NK-92 treated with Interleukin-12 subunit alpha and Interleukin-12 subunit beta, amount 100 ng/mL, for 24 hours (cell line): ENCODE measurements around the gene OBP2A.
"Not testable (repeated sequence)": the region's sequence is repeated elsewhere in the genome, so short reads cannot be mapped to it uniquely, and the experiment has no call there.

Experiments
- DNase-seq: peaks from one replicate; lab custom pipeline; 2025; lab: John Stamatoyannopoulos, UW

Gene OBP2A

GRCh38 chr9:135526730-135527571 is 19.0 kb upstream of the OBP2A start:
- DNase-seq, result no peak

- not testable (repeated sequence) for DNase-seq
Measured at GRCh38 chr9:135528842-135529435, 17.0 kb upstream of the OBP2A start.

GRCh38 chr9:135530146-135530545 is 15.8 kb upstream of the OBP2A start:
- no peak for DNase-seq

GRCh38 chr9:135531096-135531495 is 14.8 kb upstream of the OBP2A start:
- DNase-seq, result no peak

DNA sequence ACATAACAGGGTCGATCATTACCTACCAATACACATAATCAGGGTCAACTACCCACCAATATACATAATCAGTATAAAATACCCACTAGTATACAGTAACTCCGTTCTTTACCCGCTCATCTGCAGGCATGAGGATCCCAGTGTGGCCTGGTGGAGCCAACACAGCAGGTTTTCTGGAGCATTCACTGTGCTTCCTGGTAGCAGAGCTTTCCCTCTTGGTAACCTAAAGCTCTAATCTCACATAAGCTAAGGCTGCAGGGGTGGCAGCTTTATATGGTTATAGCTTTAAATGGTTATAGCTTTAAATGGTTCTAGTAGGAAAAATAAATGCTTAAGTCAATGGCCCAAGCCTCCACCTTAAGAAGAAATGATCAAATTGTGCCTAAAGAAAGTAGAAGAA is 12.8 kb upstream of the OBP2A start:
- no peak for DNase-seq

- no peak for DNase-seq
Measured at GRCh38 chr9:135533674-135534073, 12.3 kb upstream of the OBP2A start.

DNA sequence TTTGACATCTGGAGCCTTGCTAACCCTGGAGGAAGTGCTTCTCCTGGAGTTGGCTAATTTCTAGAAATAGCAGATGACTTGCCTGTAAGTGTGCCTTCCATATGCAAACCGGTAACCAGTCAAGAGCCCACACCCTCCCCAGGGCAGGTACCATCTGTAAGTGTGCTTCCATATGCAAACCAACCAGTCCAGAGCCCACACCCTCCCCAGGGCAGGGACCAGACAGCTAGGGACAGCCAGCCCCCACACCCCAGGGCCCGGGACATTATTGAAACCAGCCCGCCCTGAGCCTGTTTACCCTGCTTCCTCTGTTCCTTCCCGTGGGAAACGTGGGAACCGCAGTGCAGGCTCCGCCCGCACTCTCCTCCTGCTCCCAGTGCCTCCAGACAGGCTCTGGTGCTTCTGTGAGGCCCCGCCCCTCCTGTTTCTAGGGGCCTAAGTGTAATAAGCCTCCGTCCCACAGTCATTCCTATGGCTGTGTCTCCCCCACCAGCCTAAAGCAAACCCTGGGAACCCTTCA is 11.7 kb upstream of the OBP2A start:
- DNase-seq, result not testable (repeated sequence)

DNA sequence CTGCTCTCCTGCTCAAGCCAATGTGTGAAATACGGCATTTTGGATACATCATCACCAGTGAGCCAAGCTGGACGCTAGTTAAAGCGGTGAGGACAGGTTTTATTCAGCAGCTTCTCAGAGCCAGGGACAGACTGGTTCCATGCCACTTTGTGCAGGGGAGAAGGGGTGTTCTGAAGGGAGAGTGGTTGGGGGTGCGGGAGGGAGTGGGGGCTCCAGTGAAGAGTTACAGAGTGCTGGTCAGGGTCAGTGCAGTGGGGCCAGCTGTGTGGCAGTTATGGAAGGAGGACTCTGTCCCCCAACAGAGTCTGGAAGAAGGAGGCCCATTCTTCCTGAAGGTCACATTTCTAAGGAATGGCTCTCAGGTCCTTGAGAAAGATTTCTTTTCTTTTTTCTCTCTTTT is 11.1 kb upstream of the OBP2A start:
- not testable (repeated sequence) for DNase-seq

GRCh38 chr9:135535631-135536030 is 10.3 kb upstream of the OBP2A start:
- not testable (repeated sequence) for DNase-seq

- no peak for DNase-seq
Measured at GRCh38 chr9:135536216-135536615, 9.7 kb upstream of the OBP2A start.

DNA sequence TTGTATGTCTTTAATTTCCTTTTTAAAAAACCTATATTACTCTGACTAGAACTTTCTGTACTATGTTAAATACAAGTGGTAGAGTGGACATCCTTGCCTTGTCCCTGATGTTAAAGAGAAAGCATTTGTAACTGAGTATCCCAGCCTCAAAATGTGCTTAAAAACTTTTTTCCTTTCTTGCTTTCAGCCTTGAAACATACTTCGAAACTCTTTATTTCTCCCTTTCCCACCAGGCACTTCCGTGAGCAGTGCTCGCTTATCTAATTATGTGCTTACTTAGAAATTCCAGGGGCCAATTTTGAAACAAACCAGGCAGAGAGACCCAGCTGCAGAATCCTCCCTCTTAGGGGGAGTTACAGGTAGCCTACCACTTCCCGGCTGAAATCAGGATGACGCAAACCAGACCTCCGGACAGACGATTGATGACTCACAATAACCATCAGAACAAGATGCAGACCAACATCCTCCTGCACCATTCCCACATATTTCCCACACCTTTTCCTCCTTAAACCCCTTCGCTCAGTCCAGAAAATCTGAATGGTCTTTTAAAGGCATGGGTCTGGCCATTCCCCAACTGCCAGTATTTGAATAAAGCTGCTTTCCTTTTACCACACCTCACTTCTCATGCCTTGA is 2.5 kb upstream of the OBP2A start:
- not testable (repeated sequence) for DNase-seq

DNA sequence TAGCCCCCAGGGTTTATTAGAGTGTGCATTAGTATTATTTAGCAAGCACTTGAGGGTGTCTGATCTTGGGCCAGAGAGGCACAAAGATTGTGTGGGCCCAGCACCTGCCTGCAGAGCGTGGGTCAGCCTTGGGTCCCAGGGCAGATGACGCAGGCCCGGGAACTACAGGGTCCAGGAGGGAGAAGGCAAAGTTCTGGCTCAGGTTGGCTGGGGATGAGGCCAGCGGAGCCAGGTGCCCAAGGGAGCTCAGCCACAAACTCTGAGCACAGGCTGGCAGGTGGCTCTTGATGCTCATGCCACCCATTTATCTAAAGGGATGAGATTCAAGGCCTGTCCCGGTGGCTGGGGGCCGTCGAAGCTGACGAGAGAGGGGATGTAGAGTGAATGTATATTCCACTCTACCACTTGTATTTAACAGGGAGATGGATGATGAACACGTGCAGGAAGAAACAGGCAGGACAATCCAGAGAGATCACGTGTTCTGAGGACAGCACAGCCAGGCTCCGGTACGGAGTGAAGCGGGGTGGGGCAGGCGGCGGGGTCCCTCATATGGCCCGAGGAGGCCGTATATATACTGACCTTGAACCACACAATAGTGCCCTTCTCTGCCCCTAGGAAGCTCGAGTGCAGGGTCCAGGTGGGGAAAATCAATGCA is 818 bp upstream of the OBP2A start:
- DNase-seq, result no peak

DNA sequence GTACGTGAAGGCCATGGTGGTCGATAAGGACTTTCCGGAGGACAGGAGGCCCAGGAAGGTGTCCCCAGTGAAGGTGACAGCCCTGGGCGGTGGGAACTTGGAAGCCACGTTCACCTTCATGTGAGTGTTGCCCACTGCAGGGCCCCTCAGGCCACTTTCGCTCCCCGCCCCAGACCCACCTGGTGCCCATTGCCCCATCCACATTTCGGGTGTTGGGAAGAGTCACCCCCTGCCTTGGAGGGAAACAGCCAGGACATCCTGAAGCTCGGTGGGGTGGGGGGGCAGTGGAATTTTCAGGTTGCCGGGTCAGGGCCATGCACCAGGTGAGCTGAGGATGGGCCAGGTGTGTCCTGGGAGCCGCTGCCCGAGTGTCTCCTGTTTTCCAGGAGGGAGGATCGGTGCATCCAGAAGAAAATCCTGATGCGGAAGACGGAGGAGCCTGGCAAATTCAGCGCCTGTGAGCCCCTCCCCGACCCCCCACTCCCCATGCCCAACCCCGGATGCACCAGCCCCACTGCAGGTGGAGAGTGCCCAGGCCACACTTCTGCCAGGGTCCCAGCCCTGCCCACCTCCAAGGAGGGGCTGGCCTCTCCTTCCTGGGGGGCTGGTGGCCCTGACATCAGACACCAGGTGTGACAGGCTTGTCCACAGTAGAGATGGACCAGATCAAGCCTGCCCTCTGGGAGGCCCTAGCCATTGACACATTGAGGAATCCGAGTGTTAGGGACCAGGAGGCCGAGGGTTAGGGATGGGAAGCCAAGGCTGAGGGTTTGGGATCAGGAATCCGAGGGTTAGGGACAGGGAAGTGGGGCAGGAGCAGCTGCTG is 1.1 kb downstream of the OBP2A start:
- not testable (repeated sequence) for DNase-seq

- no peak for DNase-seq
Measured at GRCh38 chr9:135547756-135548736, 2.1 kb downstream of the OBP2A start.

- DNase-seq, result not testable (repeated sequence)
Measured at GRCh38 chr9:135549478-135550343, 3.8 kb downstream of the OBP2A start.

GRCh38 chr9:135550344-135550918 is 4.5 kb downstream of the OBP2A start:
- DNase-seq, result no peak

DNA sequence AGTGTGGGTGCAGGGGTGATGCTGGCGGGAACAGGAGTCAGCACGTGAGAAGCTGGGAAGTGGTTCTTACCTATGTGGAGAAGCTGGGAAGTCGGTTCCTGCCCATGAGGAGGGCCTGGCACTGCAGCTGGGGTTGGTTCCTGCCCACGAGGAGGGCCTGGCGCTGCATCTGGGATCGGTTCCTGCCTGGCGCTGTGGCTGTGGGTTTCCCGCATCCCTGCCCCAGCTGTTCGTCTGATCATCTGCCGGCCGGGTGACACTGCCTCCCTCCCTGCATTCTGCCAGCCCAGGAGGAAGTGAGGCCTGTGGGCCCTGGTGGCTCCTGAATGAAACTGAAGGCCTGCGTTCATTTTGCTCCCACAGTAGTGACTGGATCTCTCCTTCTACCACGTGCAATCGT is 5.1 kb downstream of the OBP2A start:
- no peak for DNase-seq

DNA sequence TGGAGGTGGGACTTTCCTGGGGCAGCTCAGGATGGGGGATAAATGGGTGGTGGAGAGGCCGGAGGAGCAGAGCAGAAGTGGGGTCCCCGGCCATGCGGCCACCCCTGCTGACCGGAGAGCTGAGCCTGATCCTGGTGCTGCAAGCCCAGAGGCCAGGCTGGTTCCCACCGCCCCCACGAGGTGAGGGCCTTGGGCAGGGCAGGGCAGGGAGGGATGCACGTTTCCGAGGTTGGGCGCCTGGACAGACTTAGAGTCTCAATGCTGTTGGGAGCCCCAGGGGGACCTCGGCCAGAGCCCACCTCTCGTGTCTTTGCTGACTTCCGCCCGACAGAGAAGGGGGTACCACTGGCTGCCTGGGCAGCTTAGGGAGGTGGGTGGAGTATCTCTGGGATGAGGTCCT is 5.5 kb downstream of the OBP2A start:
- DNase-seq, result no peak
